ENCODE results near the gene PHF24.

Gene PHF24

DNA sequence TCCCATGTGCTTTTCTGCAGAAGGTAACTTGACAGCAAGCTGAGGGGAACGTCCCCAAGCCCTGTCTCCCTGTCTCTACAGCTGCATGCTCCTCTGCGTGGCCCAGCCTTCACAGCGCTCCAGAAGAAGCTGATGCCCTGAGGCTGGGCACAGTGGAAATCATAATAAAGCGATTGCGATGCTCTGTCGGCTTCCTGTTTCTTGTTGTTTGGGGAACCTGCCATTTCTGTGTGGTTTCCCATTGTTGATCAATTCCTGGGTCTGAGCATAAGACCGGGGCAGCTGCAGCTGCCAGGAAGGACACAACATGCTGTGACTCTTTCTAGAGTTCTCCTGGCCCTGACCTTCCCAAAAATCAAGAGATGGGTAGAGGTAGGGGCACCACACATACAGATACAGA, 24.3 kb downstream of the PHF24 start:
- DNase-seq (ENCODE audit: insufficient read length, low spot score) (no peak), FAIRE-seq (no peak)

DNA sequence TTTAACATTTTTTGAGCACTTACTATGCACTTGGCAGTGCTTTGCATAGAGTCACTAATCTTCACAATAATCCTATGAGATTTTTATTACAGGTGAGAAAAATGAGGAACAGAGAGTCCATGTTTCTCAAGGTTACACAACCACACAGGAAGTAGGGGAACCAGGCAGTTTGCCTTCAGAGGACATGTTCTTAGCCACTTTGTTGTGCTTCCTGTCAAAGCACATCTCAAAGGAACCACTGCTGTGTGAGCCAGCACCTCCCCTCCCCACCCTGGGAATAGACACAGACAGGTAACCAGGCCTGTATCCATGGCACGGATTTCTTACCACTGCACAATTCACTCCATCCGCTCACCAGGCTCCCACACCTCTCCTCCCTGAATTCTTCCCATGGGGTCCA, 25.1 kb downstream of the PHF24 start:
- peak; percentile 78 for FAIRE-seq
- no peak for DNase-seq (ENCODE audit: insufficient read length, low spot score)

DNA sequence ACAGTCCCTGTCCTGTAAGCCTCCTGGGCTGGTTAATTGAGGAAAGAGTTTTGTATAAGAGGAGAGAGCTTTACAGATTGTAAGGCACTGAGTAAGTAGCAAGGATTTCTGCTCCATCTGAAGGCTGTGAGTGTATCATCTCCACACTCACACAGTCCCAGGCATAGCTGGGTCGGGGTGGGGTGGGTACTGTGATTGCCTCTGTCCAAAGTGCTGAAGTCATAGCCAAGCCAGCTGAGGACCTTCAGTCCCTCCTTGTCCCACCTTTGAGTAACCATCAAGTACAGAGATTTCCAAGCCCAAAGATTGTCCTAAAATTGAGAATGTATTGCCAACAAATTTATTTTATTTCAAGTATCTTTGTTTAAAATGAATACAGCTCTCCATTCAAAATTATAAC, 26.0 kb downstream of the PHF24 start:
- no peak for DNase-seq (ENCODE audit: insufficient read length, low spot score)
- FAIRE-seq: no peak

DNA sequence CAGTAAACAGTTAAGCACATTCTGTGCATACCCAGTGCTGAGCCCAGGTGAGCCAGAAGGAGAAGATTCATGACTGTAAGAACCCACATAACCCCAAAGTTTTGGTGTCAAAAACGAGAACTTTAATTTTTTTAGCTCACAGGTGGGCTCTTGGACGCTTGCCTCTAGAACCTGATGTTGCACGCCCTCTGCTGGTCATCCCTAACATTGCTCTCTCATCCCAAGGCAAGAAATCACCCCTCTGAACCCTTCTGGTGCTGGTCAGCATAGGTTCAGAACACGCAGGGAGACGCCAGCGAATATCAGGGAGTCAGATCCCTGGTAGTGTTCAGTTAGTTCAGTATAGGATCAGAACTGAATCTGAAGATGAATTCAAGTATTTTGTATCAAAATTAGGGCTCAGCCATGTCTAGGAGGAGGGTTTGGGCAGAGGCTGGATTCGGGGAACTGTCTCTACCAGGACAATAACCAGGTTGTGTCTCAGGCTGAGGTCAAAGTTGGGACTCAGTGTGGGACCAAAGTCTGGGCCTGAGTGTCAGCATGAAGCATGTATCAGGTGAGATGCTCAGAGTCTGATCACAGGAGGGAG, 27.3 kb downstream of the PHF24 start:
- DNase-seq (ENCODE audit: insufficient read length, low spot score) (no peak), FAIRE-seq (peak; percentile 81)

DNA sequence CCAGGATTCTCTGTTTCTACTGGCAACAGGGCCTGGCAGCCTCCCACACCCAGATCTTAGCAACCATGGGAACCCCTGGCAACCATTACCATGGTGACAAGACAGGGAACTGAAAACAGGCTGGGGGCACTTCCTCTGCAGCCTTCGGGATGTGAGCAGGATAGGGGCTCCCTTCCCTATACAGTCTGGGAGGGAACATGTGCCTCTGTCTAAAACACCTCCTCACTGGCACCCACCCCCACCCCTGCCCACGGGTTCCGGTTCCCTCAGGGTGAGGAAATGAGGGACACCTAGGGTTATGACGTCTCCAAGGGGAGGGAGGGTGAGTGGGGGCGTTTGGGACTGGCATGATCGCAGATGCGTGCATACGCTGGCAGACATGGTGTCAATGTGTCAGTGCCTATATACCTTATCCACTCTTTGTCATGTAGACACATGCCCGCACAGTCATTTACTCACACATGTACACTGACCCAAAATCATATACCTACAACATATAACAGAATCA, 28.5 kb downstream of the PHF24 start:
- FAIRE-seq (peak; percentile 45), DNase-seq (ENCODE audit: insufficient read length, low spot score) (no peak)

DNA sequence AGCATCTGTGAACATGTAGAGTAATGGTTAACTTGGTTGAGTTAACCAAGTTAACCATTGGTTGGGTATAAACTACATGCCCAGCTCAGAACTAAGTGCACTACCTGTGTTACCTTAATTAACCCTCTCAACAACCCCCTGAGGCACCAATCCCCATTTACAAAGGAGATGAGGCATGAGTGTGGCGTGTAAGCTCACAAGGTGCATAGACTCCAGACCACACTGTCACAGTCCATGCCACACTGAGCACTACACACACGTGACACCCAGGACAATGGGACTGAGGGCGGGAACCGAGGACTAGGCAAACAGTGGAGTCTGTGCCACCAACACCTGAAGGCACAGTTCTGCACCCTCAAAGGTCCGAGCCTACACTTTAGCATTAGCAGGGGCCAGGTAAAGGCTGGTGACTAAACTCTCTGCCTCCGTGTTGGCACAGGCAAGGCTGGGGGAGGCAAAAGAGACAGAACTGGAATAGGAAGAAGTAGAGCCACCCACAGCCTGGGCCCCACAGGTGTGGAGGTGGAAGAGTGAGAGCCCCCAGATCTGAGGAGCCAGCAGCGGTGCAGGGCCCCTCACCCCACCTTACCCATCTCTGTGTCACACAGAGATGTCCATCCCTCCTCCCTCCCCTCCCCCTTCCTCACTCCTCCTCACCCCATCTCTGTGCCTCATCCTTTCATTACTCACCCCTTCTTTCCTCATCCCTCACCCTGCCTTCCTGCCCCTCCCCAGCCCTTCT, 29.2 kb downstream of the PHF24 start:
- no peak for DNase-seq (ENCODE audit: insufficient read length, low spot score)
- FAIRE-seq: no peak

DNA sequence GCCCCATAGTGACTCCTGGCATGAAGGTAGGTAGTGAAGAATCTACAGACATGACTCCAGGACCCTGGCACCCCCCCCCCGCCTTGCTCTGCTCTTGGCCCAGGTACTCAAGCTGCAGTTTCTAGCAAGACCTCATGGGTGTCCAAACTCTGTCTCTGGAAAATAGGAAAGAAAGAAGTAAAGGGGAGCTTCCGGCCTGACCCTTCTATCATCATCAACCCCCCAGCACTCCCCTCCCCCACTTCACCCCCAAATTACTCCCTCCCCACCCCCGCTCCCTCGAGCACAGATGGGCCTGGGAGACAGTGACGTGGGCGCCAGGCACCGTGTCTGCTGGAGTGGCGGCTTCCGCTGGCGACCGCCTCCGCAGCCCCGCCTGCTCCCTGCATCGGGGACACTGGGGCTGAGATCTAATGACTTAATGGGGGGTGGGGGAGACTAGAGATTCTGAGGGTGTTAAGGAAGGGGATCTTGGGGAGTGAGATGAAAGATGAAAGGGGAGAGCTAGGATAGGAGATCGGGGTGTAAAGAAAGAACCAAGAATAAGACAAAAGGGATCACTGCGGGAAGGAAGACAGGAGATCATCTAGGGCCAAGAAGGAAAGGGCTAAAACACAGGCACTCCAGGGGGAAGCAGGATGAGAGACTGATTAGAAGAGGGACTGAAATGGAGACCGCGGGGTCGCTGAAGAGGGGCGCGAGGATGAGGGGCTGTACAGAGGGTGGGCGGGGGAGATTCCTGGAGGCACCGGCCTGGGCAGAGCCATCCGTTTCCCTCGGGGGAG, 30.3 kb downstream of the PHF24 start:
- DNase-seq (ENCODE audit: insufficient read length, low spot score) (no peak), FAIRE-seq (peak; percentile 21)

DNA sequence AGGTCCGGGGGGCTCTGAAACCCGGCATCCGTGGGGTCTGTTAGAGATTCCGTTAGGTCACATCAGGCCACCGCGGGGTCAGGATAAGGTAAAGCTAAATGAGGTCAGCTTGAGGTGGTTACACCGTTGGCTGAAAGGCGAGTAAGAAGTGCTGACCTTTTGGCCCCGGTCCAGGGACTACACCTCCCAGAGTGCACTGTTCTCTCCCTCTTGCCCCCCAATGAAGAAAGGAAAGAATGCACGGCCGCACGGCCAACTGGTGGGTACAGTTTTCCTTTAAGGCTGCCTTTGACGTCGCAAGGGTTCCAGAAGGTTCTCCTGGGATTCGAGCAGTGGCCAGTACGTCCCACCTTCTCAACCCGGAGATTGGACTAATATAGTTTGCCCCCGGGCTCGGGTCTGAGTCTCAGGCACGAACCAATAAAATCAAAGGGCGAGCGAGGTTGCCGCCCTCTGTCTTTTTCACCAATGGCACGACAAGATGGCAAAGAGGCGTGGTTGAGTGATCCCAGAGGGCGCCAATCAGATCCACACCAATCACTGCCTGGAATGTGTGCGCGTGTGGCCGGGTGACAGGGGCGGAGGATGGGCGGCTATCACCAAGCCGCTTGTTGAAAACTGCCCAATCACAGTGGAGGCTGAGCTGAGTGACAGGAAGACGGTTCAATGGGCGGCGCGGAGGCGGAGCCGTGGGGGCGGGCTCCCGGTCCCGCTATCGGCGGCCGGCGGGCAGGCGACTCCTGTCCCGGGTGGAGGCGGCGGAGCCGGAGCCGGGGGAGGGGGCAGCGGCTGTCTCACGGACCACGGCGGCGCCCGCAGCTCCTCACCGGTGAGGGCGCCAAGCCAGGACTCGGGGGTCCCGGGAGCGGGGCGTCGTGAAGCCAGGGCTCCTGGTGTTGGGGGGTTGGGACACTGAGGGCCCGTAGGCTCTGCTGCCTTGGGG, 31.2 kb downstream of the PHF24 start, which contains the start of gene DNAJB5:
TSS of gene DNAJB5 (plus strand) at position 743 of the 943 bp plus-strand sequence. CDS start 886 bp downstream, outside the sequence.
- DNase-seq (ENCODE audit: insufficient read length, low spot score) (peak; percentile 90), FAIRE-seq (peak; percentile 98)

DNA sequence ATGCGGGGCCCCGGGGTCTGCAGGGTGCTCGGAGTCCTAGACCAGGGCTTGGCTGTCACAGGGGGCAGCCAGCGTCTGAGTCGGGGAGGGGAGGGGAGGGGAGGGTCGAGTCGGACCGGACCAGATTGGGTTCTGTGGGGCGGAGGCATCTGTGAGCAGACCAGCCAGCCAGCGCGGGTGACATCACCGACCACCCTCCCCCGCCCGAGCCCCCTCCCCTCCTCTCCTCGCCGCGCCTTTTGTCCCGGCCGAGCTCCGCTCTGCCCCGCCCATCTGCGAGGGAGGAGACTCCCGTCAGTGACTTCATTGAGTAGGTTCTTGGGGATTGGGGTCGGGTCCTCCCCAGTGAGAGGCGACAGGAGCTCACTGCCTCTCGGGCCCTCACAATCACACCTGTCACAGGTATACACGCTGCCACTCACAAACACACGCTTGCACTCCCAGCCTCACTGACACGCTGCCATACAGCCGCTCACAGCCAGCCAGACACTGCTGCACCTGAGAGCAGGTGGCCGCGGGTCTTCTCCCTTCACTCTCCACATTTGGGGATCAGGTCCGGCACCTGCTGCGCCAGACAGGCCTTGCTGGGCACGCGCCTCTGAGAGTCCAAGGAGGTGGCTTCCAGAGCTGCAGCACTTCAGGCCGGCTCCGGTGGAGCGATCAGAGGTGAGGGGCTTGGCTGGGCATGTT, 32.0 kb downstream of the PHF24 start:
- no peak for FAIRE-seq
- DNase-seq (ENCODE audit: insufficient read length, low spot score): no peak

DNA sequence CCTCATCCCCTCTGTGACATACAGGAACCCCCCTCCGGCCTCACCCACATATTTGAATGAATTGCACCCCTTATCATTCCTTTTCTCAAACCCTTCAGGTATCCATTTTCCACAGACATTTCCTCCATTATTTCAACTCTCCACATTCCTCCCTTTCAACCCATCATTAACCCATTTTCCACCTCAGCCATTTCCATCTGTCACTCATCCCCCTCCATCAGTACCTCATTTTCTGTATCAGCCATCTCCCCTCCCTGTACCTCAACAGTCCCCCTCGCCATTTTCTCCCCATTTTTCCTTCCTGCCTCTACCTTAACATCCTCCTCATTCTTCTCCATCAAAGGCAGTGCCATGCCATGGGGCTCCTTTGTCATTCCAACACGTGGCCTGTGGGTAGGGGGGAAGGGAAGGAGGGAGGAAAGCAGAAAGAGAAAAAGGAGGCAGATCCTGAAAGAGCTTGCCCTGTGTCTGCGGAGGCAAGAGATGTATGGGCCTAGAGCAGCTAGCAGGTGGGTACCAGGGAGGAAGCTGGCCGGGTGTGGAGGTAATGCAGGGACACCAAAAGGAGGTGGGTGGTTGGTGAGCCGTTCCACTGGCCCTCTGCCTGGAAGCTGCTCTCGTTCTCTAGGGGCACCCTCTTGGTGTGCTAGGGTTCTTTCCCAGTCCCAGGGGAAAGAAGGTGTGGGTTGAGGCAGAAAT, 33.0 kb downstream of the PHF24 start:
- DNase-seq (ENCODE audit: insufficient read length, low spot score) (no peak), FAIRE-seq (no peak)

DNA sequence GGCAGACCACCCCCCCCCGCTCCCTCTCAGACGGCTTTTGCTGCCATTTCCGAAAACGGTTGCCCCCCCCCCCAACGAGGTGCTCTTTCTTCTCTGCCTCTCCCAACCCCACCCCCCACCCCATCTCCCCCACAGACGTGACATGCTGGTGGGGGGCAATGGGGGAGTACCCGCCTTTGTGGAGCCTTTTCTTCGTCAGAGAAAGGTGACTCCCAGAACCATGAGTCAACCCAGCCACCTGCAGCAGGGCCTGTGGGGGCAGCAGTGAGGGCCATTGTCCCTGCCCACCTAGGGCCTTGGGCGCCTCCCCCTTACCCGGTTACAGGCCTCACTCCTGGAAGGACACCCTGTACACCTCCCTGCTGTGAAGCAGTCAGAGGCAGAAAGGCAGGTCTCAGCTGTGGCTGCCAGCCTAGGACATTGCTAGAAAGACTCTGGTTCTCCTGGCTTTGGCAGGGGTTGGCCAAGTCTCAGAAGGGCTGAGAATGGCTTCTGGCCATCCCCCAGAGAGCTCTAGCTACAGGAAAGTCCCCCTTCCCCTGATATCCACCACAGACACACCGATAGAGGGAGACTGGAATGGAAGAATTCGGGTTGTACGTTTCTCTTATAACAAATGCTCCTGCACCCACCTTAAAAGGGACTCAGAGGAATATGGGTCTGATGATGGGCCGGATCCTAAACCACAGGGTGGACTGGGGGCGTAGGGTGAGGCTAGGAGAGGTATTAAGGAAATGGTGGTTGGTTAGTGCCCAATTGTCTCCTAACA, 33.7 kb downstream of the PHF24 start:
- no peak for FAIRE-seq

DNA sequence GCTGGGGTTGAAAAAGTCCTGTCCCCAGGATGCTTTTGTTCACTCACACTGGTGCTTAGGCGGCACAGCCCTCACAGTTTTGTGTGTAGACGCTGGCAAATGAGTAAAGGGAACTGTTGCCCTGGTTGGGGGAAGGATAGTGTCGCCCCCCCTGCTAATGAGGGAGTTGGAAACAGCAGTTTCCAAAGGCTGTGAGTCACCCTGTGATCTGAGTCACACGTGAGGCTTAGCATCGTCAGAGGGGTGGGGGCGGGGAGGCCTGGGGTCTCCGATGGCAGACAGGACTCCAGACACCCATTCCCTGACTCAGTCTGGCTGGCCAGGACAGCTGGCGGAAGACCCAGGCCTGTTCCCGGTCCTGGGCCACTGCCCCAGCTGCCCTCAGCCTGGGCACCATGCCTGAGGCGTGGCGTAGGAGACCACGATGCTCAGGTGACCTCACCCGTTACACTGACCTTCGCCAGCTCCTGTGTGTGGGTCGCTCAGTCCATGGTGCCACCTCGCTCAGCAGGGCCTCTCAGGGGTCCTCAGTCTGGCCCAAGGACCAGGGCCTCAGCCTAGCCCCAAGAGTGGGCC, 34.4 kb downstream of the PHF24 start:
- FAIRE-seq: no peak
- DNase-seq (ENCODE audit: insufficient read length, low spot score): no peak

More for the DNA sequence above, 33.7 kb downstream of the PHF24 start:
- DNase-seq (ENCODE audit: insufficient read length, low spot score): no peak

DNA sequence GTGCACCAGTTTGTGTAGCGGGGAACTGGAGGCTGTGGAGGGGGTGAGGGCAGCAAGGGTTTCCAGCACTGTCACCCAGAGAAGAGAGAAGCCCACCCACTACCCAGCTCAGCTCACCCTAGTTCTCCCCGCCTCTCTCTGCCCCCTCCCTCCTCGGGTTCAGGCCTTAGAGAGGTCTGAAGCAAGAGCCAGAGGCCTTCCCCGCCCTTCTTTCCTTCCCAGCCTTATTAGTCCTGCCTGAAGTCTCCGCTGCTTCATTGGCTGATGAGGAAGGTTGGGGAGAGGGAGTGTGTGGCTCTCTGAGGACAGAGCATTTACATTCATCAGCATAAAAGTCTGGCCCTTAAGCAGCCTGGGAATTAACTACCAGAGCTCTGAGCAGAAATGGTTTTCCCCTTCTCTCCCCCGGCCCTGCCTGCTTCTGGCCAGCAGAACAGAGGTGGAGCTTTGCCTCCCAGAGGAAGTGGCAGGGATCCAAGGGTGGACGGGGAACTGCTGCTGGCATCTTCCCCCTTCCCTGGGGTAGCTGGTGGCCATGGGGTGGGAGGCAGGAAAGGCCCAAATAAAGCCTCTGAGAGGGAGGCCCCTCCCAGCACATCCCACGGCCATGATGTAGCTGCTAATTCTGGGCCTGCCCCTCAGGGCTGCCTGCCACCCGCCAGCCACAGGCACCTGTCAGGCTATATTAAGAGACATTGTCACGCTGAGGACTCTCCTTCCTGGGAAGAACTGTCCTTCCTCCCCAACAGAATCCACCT, 35.6 kb downstream of the PHF24 start:
- DNase-seq (ENCODE audit: insufficient read length, low spot score): no peak
- peak; percentile 28 for FAIRE-seq

DNA sequence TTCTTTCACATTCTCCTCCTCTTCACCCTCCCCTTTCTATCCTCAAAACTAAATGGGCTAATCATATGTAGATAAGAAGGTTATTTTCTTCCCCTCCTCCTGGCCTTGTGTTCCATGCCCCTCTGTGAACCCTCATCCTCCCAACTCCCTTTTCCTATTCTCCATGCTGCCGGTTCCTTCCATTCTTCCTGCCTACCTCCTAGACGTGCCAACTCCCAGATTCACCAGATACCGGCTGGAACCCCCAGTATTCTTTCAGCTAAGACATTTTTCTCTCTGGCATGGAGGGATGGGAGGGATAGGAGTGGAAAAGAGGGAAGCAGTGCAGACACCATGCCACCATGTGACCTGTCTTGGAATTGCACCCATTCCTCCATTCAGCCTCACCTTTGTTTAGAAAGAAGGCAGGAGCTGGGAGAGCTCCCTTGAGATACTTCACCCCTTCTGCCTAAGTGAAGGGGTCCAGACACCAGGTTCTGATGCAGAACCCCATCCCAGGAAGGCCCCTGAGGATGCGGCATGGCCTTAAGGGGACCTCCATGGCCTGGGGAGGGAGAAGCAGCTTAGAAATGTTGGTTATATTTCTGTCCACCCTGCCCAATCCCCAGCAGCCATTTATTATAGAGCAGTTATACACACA, 36.3 kb downstream of the PHF24 start:
- no peak for FAIRE-seq
- no peak for DNase-seq (ENCODE audit: insufficient read length, low spot score)

DNA sequence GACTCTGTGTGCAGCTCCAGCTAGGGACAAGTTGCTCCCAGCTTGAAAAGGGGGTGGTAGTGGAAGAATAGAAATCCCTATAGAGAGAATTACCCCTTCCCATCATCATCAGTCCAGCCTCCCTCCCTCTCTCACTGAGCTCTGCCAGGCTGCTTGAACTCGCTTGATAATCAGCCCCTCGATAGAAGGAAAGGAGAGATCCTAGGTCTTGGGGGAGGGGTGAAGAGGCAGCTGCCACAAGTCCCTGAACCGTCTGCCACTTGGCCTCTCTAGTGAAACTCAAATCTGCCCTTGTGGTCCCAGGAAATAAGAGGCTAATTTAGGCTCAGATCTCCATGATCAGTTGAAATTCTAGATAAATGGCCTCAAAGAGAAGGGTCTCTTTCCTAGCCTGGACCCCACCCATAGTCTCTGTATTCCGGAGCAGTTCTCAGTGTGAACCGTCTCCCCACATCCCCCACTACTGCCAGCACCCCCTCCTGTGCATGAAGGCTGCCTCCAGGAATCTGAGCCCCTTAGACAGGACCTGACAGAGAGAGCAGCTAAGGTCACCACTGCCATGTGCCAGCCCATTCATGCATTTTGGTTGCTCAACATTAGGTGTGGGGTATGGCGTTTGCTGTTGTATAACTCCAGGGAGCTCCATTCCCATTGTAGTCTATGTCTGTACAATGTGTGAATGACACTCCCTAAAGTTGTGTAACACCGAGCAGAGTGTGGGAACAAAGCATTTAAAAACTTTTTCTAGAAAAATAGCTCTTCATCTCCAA, 37.0 kb downstream of the PHF24 start:
- no peak for FAIRE-seq
- no peak for DNase-seq (ENCODE audit: insufficient read length, low spot score)

DNA sequence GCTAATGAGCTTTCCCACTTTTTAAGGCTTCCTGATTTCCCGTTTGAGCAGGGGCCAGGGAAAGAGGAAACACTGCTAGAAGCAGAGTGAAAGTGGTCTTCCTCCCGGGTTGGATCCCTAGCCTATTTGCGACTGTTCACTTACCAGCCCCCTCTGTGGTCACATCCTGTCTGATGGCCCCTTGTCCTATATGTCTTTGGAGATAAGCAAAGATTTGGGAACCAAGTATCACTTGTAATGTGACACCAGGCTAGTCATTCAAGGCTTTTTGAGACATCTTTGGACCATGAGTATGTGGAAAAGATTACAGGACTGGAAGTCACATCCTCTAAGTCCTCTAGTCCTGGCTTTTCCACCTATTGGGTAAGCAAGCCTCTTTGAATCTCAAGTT, 37.6 kb downstream of the PHF24 start:
- DNase-seq (ENCODE audit: insufficient read length, low spot score): no peak
- no peak for FAIRE-seq
